GM12878 (cell line): ENCODE results near the gene IPO11. TPM values are rescaled to one million over a fixed set of nuclear protein-coding genes. Genes with fewer than 3 reads are reported as not detected.

Experiments used
- ATAC-seq: fragments of 200-7000 bp; cut with Tn5 transposase; 3 replicates; pipeline ENCODE4 v1.9.1; 2020; ENCODE audit warnings: mild to moderate bottlenecking, moderate library complexity
- BruUV-seq: library from RNA; stranded (reverse); fragments of 400-500 nt; replicated peaks from 2 replicates; lab custom pipeline; 2021; lab: Mats Ljungman, UMichigan
- CTCF ChIA-PET: fragments of 300-600 bp; sonication (Branson Sonifier 250); formaldehyde crosslinking; extraction: SDS; loops from one replicate; lab custom pipeline; 2021; ENCODE audit warnings: inconsistent platforms; lab: Yijun Ruan, JAX
- POLR2A ChIA-PET: fragments of 350-600 bp; formaldehyde crosslinking; extraction: SDS; loops from one replicate; lab custom pipeline; 2021; ENCODE audit warnings: inconsistent platforms; lab: Charles Lee
- RAD21 ChIA-PET: fragments of 300-600 bp; sonication (Branson Sonifier 250); formaldehyde crosslinking; loops from one replicate; lab custom pipeline; 2023; ENCODE audit warnings: antibody characterized with exemption; ENCODE audit not compliant: unreplicated experiment; lab: Charles Lee
- SMC1A ChIA-PET: fragments of 300-600 bp; sonication (Branson Sonifier 250); formaldehyde crosslinking; loops from one replicate; lab custom pipeline; 2023; ENCODE audit not compliant: unreplicated experiment, uncharacterized antibody; lab: Charles Lee
- DNase-seq: peaks from one replicate; pipeline ENCODE4 v3.0.0-alpha.2; 2011; ENCODE audit warnings: low read depth, low spot score
- FAIRE-seq: peaks from 3 replicates; lab custom pipeline; 2011; peaks lifted over from hg19 to GRCh38; lab: Jason Lieb, UNC
- H2AFZ ChIP-seq: 2 replicates; pipeline ENCODE4 v1.6.0; 2011; ENCODE audit warnings: low read depth, low read length, control low read depth; ENCODE audit not compliant: control insufficient read depth
- H3K27ac ChIP-seq: 2 replicates; pipeline ENCODE4 v1.5.1; 2011; ENCODE audit warnings: control low read depth; ENCODE audit not compliant: control insufficient read depth, insufficient read depth
- H3K27me3 ChIP-seq, 2 experiments: replicated peaks in 1 of 2; 2 replicates each; pipeline versions ENCODE4 v1.6.0 to v1.6.1; 2011; ENCODE audit warnings: low read length in 1 of 2; ENCODE audit not compliant: control insufficient read depth in 2 of 2, insufficient read depth in 2 of 2
- H3K36me3 ChIP-seq, 2 experiments: 2 replicates each; pipeline ENCODE4 v1.5.1; 2011; ENCODE audit warnings: low read length in 1 of 2; ENCODE audit not compliant: control insufficient read depth in 2 of 2, insufficient read depth in 2 of 2
- H3K4me1 ChIP-seq: 2 replicates; pipeline ENCODE4 v1.6.1; 2011; ENCODE audit warnings: mild to moderate bottlenecking, low read length, moderate library complexity, mixed read lengths; ENCODE audit not compliant: control insufficient read depth, insufficient read depth
- H3K4me2 ChIP-seq: 2 replicates; pipeline ENCODE4 v1.6.0; 2011; ENCODE audit warnings: control low read depth; ENCODE audit not compliant: control insufficient read depth, insufficient read depth
- H3K4me3 ChIP-seq: fragments of 200-600 bp; sonication (generic); 2 replicates; pipeline ENCODE4 v1.5.1; 2016
- H3K79me2 ChIP-seq: 2 replicates; pipeline ENCODE4 v1.6.0; 2011; ENCODE audit warnings: low read length; ENCODE audit not compliant: control insufficient read depth, insufficient read depth
- H3K9ac ChIP-seq: 2 replicates; pipeline ENCODE4 v1.8.0; 2011; ENCODE audit warnings: low read length, control low read depth, mixed read lengths; ENCODE audit not compliant: control insufficient read depth, insufficient read depth
- H3K9me3 ChIP-seq: replicated peaks from 3 replicates; pipeline ENCODE4 v1.5.1; 2011; ENCODE audit warnings: mild to moderate bottlenecking, low read length; ENCODE audit not compliant: control insufficient read depth, insufficient read depth
- H4K20me1 ChIP-seq: 2 replicates; pipeline ENCODE4 v1.6.0; 2011; ENCODE audit not compliant: control insufficient read depth, insufficient read depth
- ATF7 ChIP-seq: fragments of 450-650 bp; IDR thresholded peaks from 2 replicates; pipeline ENCODE4 v1.6.1; 2016; ENCODE audit warnings: low read depth, mild to moderate bottlenecking
- POU2F2 ChIP-seq: IDR thresholded peaks from 3 replicates; pipeline ENCODE4 v1.6.1; 2011; ENCODE audit warnings: low read depth, mild to moderate bottlenecking, low read length, borderline replicate concordance
- SMAD5 ChIP-seq: IDR thresholded peaks from 2 replicates; pipeline ENCODE4 v1.6.1; 2016; ENCODE audit warnings: antibody characterized with exemption, low read depth
- SUPT20H ChIP-seq: IDR thresholded peaks from 2 replicates; pipeline ENCODE4 v1.6.1; 2011; ENCODE audit warnings: low read depth, mild to moderate bottlenecking, low read length, moderate library complexity, borderline replicate concordance; ENCODE audit not compliant: control insufficient read depth
- YY1 ChIP-seq: IDR thresholded peaks from 2 replicates; pipeline ENCODE4 v1.6.1; 2011; ENCODE audit warnings: low read depth, mild to moderate bottlenecking, low read length
- WGBS: methylation state at CpG from one replicate; pipeline ENCODE4 v1.1.6; 2016; ENCODE audit warnings: low lambda C conversion rate; ENCODE audit not compliant: insufficient replicate concordance, insufficient coverage; ENCODE audit errors: missing lambda C conversion rate; 5-methylcytosine and 5-hydroxymethylcytosine counted together
- in situ Hi-C: fragments of 300-500 bp; cut with MboI; formaldehyde crosslinking; loops from 9 replicates; pipeline ENCODE4 v1.14.3; 2018; ENCODE audit warnings: mixed read lengths
- intact Hi-C: fragments of 100-400 bp; cut with micrococcal nuclease; formaldehyde crosslinking; loops from one replicate; pipeline ENCODE4 v1.14.2; 2022; ENCODE audit not compliant: unreplicated experiment
- polyA plus RNA-seq, 11 experiments: library from polyadenylated mRNA; depleted of rRNA in 4 of 11; unstranded in 6 of 11; stranded (reverse) in 5 of 11; fragments of >200 nt; fragmentation: Nextera tagmentation in 4 of 11; fragmentation: Illumina TruSeq in 1 of 11; extraction: Ambion mirVana in 4 of 11; extraction: Trizol in 1 of 11; gene quantifications; 1 replicate in 1 of 11; 2 replicates in 10 of 11; pipeline versions ENCODE4 v1.2.1 to v1.2.3, GENCODE V29; 2011 to 2016; ENCODE audit warnings: inconsistent platforms in 2 of 11, missing spikeins in 2 of 11, low read depth in 1 of 11
- total RNA-seq, 4 experiments: library from RNA; depleted of rRNA in 3 of 4; stranded (reverse); fragments of >200 nt in 3 of 4; fragmentation: Illumina TruSeq in 1 of 4; extraction: Trizol in 1 of 4; gene quantifications; 2 replicates each; pipeline versions ENCODE4 v1.2.1 to v1.2.3, GENCODE V29; 2013 to 2021
- TF ChIP-seq, protein P1 (sequence below): fragments of 450-650 bp; formaldehyde crosslinking; IDR thresholded peaks from 2 replicates; pipeline ENCODE4 v1.4.0; 2022; ENCODE audit warnings: mild to moderate bottlenecking, moderate library complexity
- TF ChIP-seq, protein P2 (sequence below): IDR thresholded peaks from 2 replicates; pipeline ENCODE4 v1.6.1; 2011; ENCODE audit warnings: borderline replicate concordance, low read depth, mild to moderate bottlenecking, moderate library complexity, mixed read lengths, low read length; ENCODE audit not compliant: insufficient read depth; ENCODE audit errors: extremely low read length

The IPO11 gene
- total and polyA plus RNA-seq, 10 of the 15 experiments (the other 5 are each of a cell fraction or from before 2014, with no cell fraction given): 14.1 to 49.3 (median 29.8) TPM

- TF ChIP-seq, protein P1, sequence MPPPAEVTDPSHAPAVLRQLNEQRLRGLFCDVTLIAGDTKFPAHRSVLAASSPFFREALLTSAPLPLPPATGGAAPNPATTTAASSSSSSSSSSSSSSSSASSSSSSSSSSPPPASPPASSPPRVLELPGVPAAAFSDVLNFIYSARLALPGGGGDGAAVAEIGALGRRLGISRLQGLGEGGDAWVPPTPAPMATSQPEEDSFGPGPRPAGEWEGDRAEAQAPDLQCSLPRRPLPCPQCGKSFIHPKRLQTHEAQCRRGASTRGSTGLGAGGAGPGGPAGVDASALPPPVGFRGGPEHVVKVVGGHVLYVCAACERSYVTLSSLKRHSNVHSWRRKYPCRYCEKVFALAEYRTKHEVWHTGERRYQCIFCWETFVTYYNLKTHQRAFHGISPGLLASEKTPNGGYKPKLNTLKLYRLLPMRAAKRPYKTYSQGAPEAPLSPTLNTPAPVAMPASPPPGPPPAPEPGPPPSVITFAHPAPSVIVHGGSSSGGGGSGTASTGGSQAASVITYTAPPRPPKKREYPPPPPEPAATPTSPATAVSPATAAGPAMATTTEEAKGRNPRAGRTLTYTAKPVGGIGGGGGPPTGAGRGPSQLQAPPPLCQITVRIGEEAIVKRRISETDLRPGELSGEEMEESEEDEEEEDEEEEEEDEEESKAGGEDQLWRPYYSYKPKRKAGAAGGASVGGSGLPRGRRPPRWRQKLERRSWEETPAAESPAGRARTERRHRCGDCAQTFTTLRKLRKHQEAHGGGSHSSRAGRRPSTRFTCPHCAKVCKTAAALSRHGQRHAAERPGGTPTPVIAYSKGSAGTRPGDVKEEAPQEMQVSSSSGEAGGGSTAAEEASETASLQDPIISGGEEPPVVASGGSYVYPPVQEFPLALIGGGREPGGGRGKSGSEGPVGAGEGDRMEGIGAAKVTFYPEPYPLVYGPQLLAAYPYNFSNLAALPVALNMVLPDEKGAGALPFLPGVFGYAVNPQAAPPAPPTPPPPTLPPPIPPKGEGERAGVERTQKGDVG (CRISPR knock-in tag): no peak
- TF ChIP-seq POU2F2 (no peak), SUPT20H (no peak), SMAD5 (no peak)
Observed at GRCh38 chr5:62649025-62649424, 236.5 kb downstream of the IPO11 start (continued).

GRCh38 chr5:62649476-62650113 is 237.0 kb downstream of the IPO11 start:
- Histone ChIP-seq H3K9ac (no peak overlapping the region), H3K36me3 (no peaks in the 10 kb centered on the region), H3K9me3 (no peaks in the 10 kb centered on the region), H3K4me3 (no peak overlapping the region), H3K4me2 (no peak overlapping the region), H3K27me3 (no peaks in the 10 kb centered on the region), H2AFZ (no peak overlapping the region), H3K79me2 (no peaks in the 10 kb centered on the region), H4K20me1 (no peaks in the 10 kb centered on the region), H3K27ac (no peak overlapping the region), H3K4me1 (no peaks in the 10 kb centered on the region)
- CTCF ChIA-PET: no interaction called here
- TF ChIP-seq ATF7 (0 out of 2 replicates have a peak, but pooled peaks have one; percentile 28), YY1 (no peak)
- TF ChIP-seq, protein P2, sequence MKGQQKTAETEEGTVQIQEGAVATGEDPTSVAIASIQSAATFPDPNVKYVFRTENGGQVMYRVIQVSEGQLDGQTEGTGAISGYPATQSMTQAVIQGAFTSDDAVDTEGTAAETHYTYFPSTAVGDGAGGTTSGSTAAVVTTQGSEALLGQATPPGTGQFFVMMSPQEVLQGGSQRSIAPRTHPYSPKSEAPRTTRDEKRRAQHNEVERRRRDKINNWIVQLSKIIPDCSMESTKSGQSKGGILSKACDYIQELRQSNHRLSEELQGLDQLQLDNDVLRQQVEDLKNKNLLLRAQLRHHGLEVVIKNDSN: no peak
- RAD21 ChIA-PET: no interaction called here
- ATAC-seq (peak; percentile 42), DNase-seq (no peak), FAIRE-seq (no peak)
- 59% methylated on average over 4 of the region's 4 CpGs for WGBS
- SMC1A ChIA-PET: no interaction called here
- intact Hi-C loops: no loop called here
- in situ Hi-C loops: no loop called here
- POLR2A ChIA-PET: interaction anchor here (0.6 kb wide), 1 partner anchor 44 kb away, joined by 3 read pairs; no protein-coding TSS in a partner anchor
- no TSS peak for BruUV-seq
